Right lobe of liver (tissue), 4 donors: ENCODE measurements around the gene NOL4L.

ENCODE experiments used
- CTCF ChIP-seq, 4 donors: fragments of 200-600 bp in 3 of 4; fragments of 450-650 bp in 1 of 4; IDR thresholded peaks; one replicate each; pipeline versions ENCODE4 v1.5.1 to v1.8.0; 2016 to 2022; ENCODE audit warnings: antibody characterized with exemption in 4 of 4, mild to moderate bottlenecking in 2 of 4
- POLR2A ChIP-seq: fragments of 450-650 bp; IDR thresholded peaks from one replicate; pipeline ENCODE4 v1.6.1; 2017; ENCODE audit warnings: antibody characterized with exemption, mild to moderate bottlenecking
- donor health status: DM: no; HTN: no; CAD: no.
- donor health status: DM: no; HTN: no; CAD: no.
- donor health status: DM: no; HTN: yes; CAD: no.

- TF ChIP-seq CTCF (IDR thresholded peaks at IDR 0.05) (no peak), POLR2A (no peak)
Observed at GRCh38 chr20:32396646-32397160, 188.4 kb downstream of the NOL4L start.
